ENCODE data around the gene BCKDHB. TPM values are rescaled to one million over a fixed set of nuclear protein-coding genes. Genes with fewer than 3 reads are reported as not detected.

Gene BCKDHB
- total RNA-seq, 1 donor from 2014 or later = 12.9 TPM

DNA sequence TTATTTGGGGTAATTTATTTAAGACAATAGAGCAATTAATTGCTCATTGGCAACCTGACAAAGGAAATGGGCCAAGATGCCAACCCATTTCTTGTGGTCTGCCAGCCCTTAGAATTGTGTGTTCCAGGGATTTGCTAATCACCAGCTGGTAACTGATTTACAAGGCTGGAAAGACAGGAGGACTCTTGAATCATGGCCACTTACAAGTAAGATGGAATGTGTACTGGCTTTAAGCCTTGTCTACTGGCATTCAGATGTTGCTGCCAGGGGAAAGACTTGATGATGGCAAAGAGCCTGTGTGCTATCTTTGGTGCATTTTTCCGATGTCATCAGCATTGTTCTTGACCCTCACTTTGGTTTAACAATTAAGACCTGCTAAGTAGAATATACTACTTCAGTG is 91.0 kb downstream of the BCKDHB start:
- H3K36me3 Mint-ChIP-seq (ENCODE audit: low read depth) = peaks cover 2% of the 10 kb centered on the region
- H3K4me1 Mint-ChIP-seq (ENCODE audit: low read depth) = peaks cover 3% of the 10 kb centered on the region
- no peak for DNase-seq (ENCODE audit: low spot score)
- no peak overlapping the region for H3K4me3 Mint-ChIP-seq (ENCODE audit: unreplicated experiment)
- H3K27me3 Mint-ChIP-seq (ENCODE audit: low read depth) = no peaks in the 10 kb centered on the region
- H3K27ac Mint-ChIP-seq (ENCODE audit: unreplicated experiment) = no peak overlapping the region
- H3K9me3 Mint-ChIP-seq (ENCODE audit: low read depth) = no peaks in the 10 kb centered on the region
- TF ChIP-seq, protein P1, sequence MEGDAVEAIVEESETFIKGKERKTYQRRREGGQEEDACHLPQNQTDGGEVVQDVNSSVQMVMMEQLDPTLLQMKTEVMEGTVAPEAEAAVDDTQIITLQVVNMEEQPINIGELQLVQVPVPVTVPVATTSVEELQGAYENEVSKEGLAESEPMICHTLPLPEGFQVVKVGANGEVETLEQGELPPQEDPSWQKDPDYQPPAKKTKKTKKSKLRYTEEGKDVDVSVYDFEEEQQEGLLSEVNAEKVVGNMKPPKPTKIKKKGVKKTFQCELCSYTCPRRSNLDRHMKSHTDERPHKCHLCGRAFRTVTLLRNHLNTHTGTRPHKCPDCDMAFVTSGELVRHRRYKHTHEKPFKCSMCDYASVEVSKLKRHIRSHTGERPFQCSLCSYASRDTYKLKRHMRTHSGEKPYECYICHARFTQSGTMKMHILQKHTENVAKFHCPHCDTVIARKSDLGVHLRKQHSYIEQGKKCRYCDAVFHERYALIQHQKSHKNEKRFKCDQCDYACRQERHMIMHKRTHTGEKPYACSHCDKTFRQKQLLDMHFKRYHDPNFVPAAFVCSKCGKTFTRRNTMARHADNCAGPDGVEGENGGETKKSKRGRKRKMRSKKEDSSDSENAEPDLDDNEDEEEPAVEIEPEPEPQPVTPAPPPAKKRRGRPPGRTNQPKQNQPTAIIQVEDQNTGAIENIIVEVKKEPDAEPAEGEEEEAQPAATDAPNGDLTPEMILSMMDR (IDR thresholded peaks at IDR 0.05) = no peak

GRCh38 chr6:80197986-80198385 is 91.5 kb downstream of the BCKDHB start:
- no peaks in the 10 kb centered on the region for H3K9me3 Mint-ChIP-seq (ENCODE audit: low read depth)
- H3K27me3 Mint-ChIP-seq (ENCODE audit: low read depth) = no peaks in the 10 kb centered on the region
- no peak for DNase-seq (ENCODE audit: low spot score)
- H3K36me3 Mint-ChIP-seq (ENCODE audit: low read depth) = peaks cover 4% of the 10 kb centered on the region
- H3K27ac Mint-ChIP-seq (ENCODE audit: unreplicated experiment) = no peak overlapping the region
- TF ChIP-seq, protein P1 (IDR thresholded peaks at IDR 0.05) = no peak
- no peak overlapping the region for H3K4me3 Mint-ChIP-seq (ENCODE audit: unreplicated experiment)
- H3K4me1 Mint-ChIP-seq (ENCODE audit: low read depth) = peaks cover 3% of the 10 kb centered on the region

DNA sequence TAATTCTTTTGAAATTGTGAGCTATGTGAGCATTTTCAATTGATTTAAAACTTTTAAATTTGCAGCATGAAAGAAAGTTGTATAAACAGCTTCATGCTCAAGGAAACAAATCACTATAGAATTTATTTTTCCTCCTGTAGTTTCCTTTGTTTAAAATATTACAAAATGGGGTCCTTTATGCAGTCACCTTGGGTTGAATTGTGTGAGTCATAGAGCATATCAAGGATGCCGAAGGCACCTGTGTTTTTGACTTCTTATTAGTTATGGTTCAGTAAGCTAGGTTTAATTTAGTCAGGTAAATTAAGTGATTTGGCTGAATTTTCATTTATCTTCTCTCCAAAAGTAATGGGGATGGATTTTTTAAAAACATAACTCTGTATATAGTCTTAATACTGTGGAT is 96.8 kb downstream of the BCKDHB start:
- no peak for DNase-seq (ENCODE audit: low spot score)
- Mint-ChIP-seq H3K4me3 (ENCODE audit: unreplicated experiment) (no peak overlapping the region), H3K27me3 (ENCODE audit: low read depth) (no peaks in the 10 kb centered on the region), H3K9me3 (ENCODE audit: low read depth) (no peaks in the 10 kb centered on the region), H3K4me1 (ENCODE audit: low read depth) (peaks cover 6% of the 10 kb centered on the region), H3K27ac (ENCODE audit: unreplicated experiment) (no peak overlapping the region), H3K36me3 (ENCODE audit: low read depth) (peaks cover 10% of the 10 kb centered on the region)
- TF ChIP-seq, protein P1 (IDR thresholded peaks at IDR 0.05) = no peak

- Mint-ChIP-seq H3K4me3 (ENCODE audit: unreplicated experiment) (no peak overlapping the region), H3K9me3 (ENCODE audit: low read depth) (no peaks in the 10 kb centered on the region), H3K27ac (ENCODE audit: unreplicated experiment) (no peak overlapping the region), H3K36me3 (ENCODE audit: low read depth) (peaks cover 8% of the 10 kb centered on the region), H3K4me1 (ENCODE audit: low read depth) (peaks cover 10% of the 10 kb centered on the region), H3K27me3 (ENCODE audit: low read depth) (no peaks in the 10 kb centered on the region)
- no peak for DNase-seq (ENCODE audit: low spot score)
- TF ChIP-seq, protein P1 (IDR thresholded peaks at IDR 0.05) = no peak
Observed at GRCh38 chr6:80205404-80205803, 98.9 kb downstream of the BCKDHB start.

DNA sequence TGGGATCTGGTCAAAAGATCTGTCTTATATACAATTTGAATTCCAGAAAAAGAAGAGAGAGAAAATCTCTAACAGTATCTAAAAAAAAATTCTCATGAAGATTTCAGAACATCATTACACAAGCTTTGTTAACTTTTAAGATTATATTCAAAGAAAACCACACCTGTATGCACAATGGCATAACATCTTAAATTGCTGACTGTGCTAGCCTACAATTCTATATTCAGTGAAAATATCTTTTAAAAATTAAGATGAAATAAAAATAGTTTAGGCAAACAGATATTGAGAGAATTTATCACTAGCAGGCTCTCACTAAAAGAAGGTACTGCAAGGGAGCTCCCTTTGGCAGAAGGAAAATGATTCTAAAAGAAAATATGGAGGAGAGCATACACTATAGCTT is 100.3 kb downstream of the BCKDHB start:
- no peaks in the 10 kb centered on the region for H3K9me3 Mint-ChIP-seq (ENCODE audit: low read depth)
- no peak overlapping the region for H3K4me3 Mint-ChIP-seq (ENCODE audit: unreplicated experiment)
- TF ChIP-seq, protein P1 (IDR thresholded peaks at IDR 0.05) = no peak
- peaks cover 8% of the 10 kb centered on the region for H3K36me3 Mint-ChIP-seq (ENCODE audit: low read depth)
- DNase-seq (ENCODE audit: low spot score) = no peak
- no peak overlapping the region for H3K27ac Mint-ChIP-seq (ENCODE audit: unreplicated experiment)
- H3K4me1 Mint-ChIP-seq (ENCODE audit: low read depth) = peaks cover 22% of the 10 kb centered on the region
- no peaks in the 10 kb centered on the region for H3K27me3 Mint-ChIP-seq (ENCODE audit: low read depth)
